MV-4-11 (cell line): ENCODE results near the gene GHDC.

Experiments used
- DNase-seq: peaks from one replicate; lab custom pipeline; 2025; lab: John Stamatoyannopoulos, UW

The GHDC gene

GRCh38 chr17:42183741-42184711 is 10.3 kb downstream of the GHDC start:
- DNase-seq = peak; percentile 69

GRCh38 chr17:42182927-42183734 is 11.2 kb downstream of the GHDC start:
- DNase-seq = peak; percentile 46

GRCh38 chr17:42181851-42182207 is 12.5 kb downstream of the GHDC start:
- no peak for DNase-seq

- peak; percentile 95 for DNase-seq
Measured at GRCh38 chr17:42180922-42181850, 13.1 kb downstream of the GHDC start, which contains the start of gene KCNH4. KCNH4 (minus strand) TSS chr17:42181142; CDS start chr17:42180945, 197 bp downstream.

GRCh38 chr17:42180411-42180921 is 13.8 kb downstream of the GHDC start:
- DNase-seq = no peak

- DNase-seq = no peak
Measured at GRCh38 chr17:42179911-42180410, 14.3 kb downstream of the GHDC start.

GRCh38 chr17:42179335-42179734 is 15.0 kb downstream of the GHDC start:
- no peak for DNase-seq

- DNase-seq = no peak
Measured at GRCh38 chr17:42178817-42179216, 15.5 kb downstream of the GHDC start.

GRCh38 chr17:42177684-42178083 is 16.6 kb downstream of the GHDC start:
- no peak for DNase-seq

GRCh38 chr17:42174126-42174783 is 20.0 kb downstream of the GHDC start:
- no peak for DNase-seq

GRCh38 chr17:42171831-42172230 is 22.5 kb downstream of the GHDC start:
- DNase-seq = no peak

GRCh38 chr17:42169351-42169750 is 24.9 kb downstream of the GHDC start:
- DNase-seq = no peak

GRCh38 chr17:42167807-42168206 is 26.5 kb downstream of the GHDC start:
- DNase-seq = peak; percentile 78

GRCh38 chr17:42166196-42166763 is 28.0 kb downstream of the GHDC start:
- DNase-seq = no peak

GRCh38 chr17:42165751-42166150 is 28.5 kb downstream of the GHDC start:
- DNase-seq = no peak

- DNase-seq = no peak
Measured at GRCh38 chr17:42163696-42164407, 30.4 kb downstream of the GHDC start.

- DNase-seq = no peak
Measured at GRCh38 chr17:42163113-42163512, 31.2 kb downstream of the GHDC start.

GRCh38 chr17:42160531-42160910 is 33.8 kb downstream of the GHDC start:
- DNase-seq = no peak

GRCh38 chr17:42159796-42160530 is 34.3 kb downstream of the GHDC start:
- DNase-seq = no peak
